Gastroesophageal sphincter (tissue), 3 donors: ENCODE results near the gene MYOM1.

Experiments used
- EP300 ChIP-seq: sonication (generic); formaldehyde crosslinking; IDR thresholded peaks from one replicate; pipeline ENCODE4 v1.6.1; 2017; ENCODE audit warnings: antibody characterized with exemption, mild to moderate bottlenecking
- POLR2A ChIP-seq, 2 donors: fragments of 450-650 bp; IDR thresholded peaks; one replicate each; pipeline ENCODE4 v1.6.1; 2017; ENCODE audit warnings: antibody characterized with exemption in 2 of 2, mild to moderate bottlenecking in 2 of 2, moderate library complexity in 1 of 2
- TF ChIP-seq, protein P1 (sequence below), 4 experiments: fragments of 200-600 bp in 2 of 4; fragments of 450-650 bp in 2 of 4; sonication (generic) in 1 of 4; IDR thresholded peaks; one replicate each; pipeline ENCODE4 v1.5.1; 2017 to 2019; ENCODE audit warnings: antibody characterized with exemption in 4 of 4, mild to moderate bottlenecking in 2 of 4, moderate library complexity in 2 of 4

DNA sequence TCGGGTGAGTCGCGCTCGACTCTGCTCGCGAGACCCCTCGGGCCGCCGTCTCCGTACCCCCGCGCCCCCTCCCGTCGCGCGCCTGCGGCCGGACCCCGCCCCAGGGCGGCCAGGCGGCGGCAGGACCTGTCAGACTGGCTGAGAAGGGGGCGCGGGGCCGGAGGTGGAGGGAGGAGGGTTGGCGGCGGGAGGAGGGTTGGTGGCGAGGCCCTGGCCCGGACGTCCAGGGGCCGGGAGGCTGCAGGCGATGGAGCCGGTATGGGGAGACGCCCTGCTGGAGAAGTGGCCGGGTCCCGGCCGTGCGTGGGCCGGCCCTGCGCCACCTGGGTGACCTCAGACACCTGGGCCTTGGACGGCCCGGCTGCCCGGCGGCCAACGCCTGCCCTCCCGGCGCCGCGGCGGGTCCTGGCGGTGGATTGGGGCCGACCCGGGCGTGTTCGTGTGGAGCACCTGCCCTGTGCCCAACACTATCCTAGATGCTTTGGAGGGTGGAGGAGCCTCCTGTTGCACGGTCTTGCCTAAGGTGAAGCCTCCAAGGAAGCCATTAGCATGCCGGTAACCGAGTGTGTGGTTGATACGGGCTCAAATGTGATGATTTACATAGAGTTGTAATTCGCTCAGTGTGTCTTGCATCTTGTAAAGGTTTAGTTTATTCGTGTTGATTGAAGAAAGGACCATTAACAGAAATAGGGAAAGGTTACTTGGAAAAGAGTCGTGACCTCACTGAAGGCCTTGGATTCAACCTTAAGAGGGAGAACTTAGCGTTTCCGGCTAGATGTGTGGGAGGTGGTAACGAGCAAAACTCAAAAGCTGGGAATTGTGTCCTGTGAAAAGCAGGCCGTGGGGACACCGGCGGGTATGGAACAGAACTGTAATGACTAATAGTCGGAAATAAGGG is 42.7 kb upstream of the MYOM1 start:
- TF ChIP-seq, protein P1, sequence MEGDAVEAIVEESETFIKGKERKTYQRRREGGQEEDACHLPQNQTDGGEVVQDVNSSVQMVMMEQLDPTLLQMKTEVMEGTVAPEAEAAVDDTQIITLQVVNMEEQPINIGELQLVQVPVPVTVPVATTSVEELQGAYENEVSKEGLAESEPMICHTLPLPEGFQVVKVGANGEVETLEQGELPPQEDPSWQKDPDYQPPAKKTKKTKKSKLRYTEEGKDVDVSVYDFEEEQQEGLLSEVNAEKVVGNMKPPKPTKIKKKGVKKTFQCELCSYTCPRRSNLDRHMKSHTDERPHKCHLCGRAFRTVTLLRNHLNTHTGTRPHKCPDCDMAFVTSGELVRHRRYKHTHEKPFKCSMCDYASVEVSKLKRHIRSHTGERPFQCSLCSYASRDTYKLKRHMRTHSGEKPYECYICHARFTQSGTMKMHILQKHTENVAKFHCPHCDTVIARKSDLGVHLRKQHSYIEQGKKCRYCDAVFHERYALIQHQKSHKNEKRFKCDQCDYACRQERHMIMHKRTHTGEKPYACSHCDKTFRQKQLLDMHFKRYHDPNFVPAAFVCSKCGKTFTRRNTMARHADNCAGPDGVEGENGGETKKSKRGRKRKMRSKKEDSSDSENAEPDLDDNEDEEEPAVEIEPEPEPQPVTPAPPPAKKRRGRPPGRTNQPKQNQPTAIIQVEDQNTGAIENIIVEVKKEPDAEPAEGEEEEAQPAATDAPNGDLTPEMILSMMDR (IDR thresholded peaks at IDR 0.05) = no peak
- TF ChIP-seq EP300 = no peak
- TF ChIP-seq POLR2A (IDR thresholded peaks at IDR 0.05) = peak in 1 of 2 donors; percentile 10
